PFSK-1 (cell line): ENCODE data around the gene ARG2.

ENCODE experiments used
- FOXP2 ChIP-seq: optimal IDR thresholded peaks from 2 replicates; pipeline ENCODE3; 2011; ENCODE audit warnings: borderline replicate concordance, control low read depth, inconsistent platforms; ENCODE audit not compliant: insufficient read depth; ENCODE audit errors: extremely low read length, extremely low read depth
- POLR2AphosphoS5 ChIP-seq: IDR thresholded peaks from 2 replicates; pipeline ENCODE4 v1.6.1; 2012; ENCODE audit warnings: low read depth, mild to moderate bottlenecking, control low read depth, low read length, moderate library complexity
- REST ChIP-seq, 2 experiments: IDR thresholded peaks; 2 replicates each; pipeline versions ENCODE4 v1.6.1 to v1.8.0; 2011 to 2012; ENCODE audit warnings: low read depth in 2 of 2, low read length in 2 of 2, control low read depth in 1 of 2, inconsistent platforms in 1 of 2, mild to moderate bottlenecking in 1 of 2, moderate library complexity in 1 of 2; ENCODE audit not compliant: insufficient read depth in 1 of 2
- SIN3A ChIP-seq: IDR thresholded peaks from 2 replicates; pipeline ENCODE4 v1.6.1; 2012; ENCODE audit warnings: mild to moderate bottlenecking, low read length, moderate library complexity, borderline replicate concordance; ENCODE audit not compliant: insufficient read depth
- TAF1 ChIP-seq: IDR thresholded peaks from 2 replicates; pipeline ENCODE4 v1.6.1; 2012; ENCODE audit warnings: low read length, control low read depth, borderline replicate concordance; ENCODE audit not compliant: insufficient read depth

ARG2 gene

GRCh38 chr14:67641480-67641879 is 21.8 kb downstream of the ARG2 start:
- no peak for TF ChIP-seq FOXP2

GRCh38 chr14:67641902-67642749 is 22.4 kb downstream of the ARG2 start:
- TF ChIP-seq REST (IDR thresholded peaks at IDR 0.05; ENCODE audit: insufficient read depth in 1 of 2, low read depth in 2 of 2, low read length in 2 of 2) = no peak
- no peak for TF ChIP-seq SIN3A
- no peak for TF ChIP-seq FOXP2
- TF ChIP-seq TAF1 = no peak
- TF ChIP-seq POLR2AphosphoS5 = no peak

GRCh38 chr14:67643713-67644112 is 24.0 kb downstream of the ARG2 start:
- no peak for TF ChIP-seq FOXP2
- TF ChIP-seq REST (IDR thresholded peaks at IDR 0.05; ENCODE audit: insufficient read depth in 1 of 2, low read depth in 2 of 2, low read length in 2 of 2) = no peak
- no peak for TF ChIP-seq POLR2AphosphoS5
- TF ChIP-seq SIN3A = no peak
- no peak for TF ChIP-seq TAF1

GRCh38 chr14:67644428-67644827 is 24.7 kb downstream of the ARG2 start:
- no peak for TF ChIP-seq FOXP2
- no peak for TF ChIP-seq SIN3A
- TF ChIP-seq TAF1 = no peak
- no peak for TF ChIP-seq POLR2AphosphoS5
- no peak for TF ChIP-seq REST (IDR thresholded peaks at IDR 0.05; ENCODE audit: insufficient read depth in 1 of 2, low read depth in 2 of 2, low read length in 2 of 2)

GRCh38 chr14:67645414-67645813 is 25.7 kb downstream of the ARG2 start:
- TF ChIP-seq TAF1 (no peak), REST (IDR thresholded peaks at IDR 0.05; ENCODE audit: insufficient read depth in 1 of 2, low read depth in 2 of 2, low read length in 2 of 2) (no peak), SIN3A (no peak), FOXP2 (no peak)
